ENCODE results near the gene JPH2. TPM values are rescaled to one million over a fixed set of nuclear protein-coding genes. Genes with fewer than 3 reads are reported as not detected.

Gene JPH2
- total RNA-seq, 2 experiments from 2014 or later: not detected

DNA sequence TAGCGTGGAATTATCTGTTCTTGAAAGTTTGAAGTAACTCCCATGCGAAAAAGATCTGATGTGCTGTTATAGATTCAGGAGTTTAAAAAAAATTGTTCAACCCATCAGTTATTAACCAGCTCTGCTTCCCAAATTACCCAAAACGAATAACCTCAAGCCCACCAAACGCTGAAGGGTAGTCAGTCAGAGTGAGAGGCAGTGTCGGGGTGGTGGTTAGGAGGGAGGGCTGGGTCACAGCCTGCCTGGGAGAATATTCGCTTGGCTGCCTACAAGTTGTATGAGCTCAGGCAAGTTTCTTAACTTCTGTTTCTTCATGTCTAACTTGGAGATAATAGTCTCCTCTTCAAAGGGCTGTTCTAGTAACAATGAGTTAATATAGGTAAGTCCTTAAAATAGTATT, 114.6 kb downstream of the JPH2 start:
- Histone ChIP-seq H3K36me3 (ENCODE audit: insufficient read depth, low read length) (no peaks in the 10 kb centered on the region), H3K27me3 (ENCODE audit: control insufficient read depth in 1 of 2, insufficient read depth in 2 of 2, low read length in 2 of 2) (no peaks in the 10 kb centered on the region), H3K9me3 (ENCODE audit: control insufficient read depth in 1 of 2, insufficient read depth in 1 of 2, low read length in 2 of 2) (no peaks in the 10 kb centered on the region), H3K4me3 (ENCODE audit: low read length) (no peak overlapping the region), H3K27ac (ENCODE audit: low read depth in 1 of 2, low read length in 2 of 2) (no peak overlapping the region), H3K4me1 (ENCODE audit: insufficient read depth, low read length) (peaks cover 82% of the 10 kb centered on the region)
- intact Hi-C loops (cut with DNase I, micrococcal nuclease): loop anchor here (5.0 to 10.0 kb wide), 2 partner anchors 105 to 228 kb away; no protein-coding TSS in a partner anchor
- Mint-ChIP-seq H3K27ac (peak overlapping the region; percentile 97), H3K27me3 (no peaks in the 10 kb centered on the region), H3K4me1 (ENCODE audit: low read depth) (peaks cover 85% of the 10 kb centered on the region), H3K4me3 (peak overlapping the region; percentile 53), H3K36me3 (ENCODE audit: low read depth) (no peaks in the 10 kb centered on the region), H3K9me3 (no peaks in the 10 kb centered on the region)
- peak in 1 of 14 experiments; percentile 8 for DNase-seq
- TF ChIP-seq, protein P1, sequence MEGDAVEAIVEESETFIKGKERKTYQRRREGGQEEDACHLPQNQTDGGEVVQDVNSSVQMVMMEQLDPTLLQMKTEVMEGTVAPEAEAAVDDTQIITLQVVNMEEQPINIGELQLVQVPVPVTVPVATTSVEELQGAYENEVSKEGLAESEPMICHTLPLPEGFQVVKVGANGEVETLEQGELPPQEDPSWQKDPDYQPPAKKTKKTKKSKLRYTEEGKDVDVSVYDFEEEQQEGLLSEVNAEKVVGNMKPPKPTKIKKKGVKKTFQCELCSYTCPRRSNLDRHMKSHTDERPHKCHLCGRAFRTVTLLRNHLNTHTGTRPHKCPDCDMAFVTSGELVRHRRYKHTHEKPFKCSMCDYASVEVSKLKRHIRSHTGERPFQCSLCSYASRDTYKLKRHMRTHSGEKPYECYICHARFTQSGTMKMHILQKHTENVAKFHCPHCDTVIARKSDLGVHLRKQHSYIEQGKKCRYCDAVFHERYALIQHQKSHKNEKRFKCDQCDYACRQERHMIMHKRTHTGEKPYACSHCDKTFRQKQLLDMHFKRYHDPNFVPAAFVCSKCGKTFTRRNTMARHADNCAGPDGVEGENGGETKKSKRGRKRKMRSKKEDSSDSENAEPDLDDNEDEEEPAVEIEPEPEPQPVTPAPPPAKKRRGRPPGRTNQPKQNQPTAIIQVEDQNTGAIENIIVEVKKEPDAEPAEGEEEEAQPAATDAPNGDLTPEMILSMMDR (IDR thresholded peaks at IDR 0.05): no peak
- no peak for ATAC-seq (ENCODE audit: poor library complexity)
- POLR2A ChIA-PET: interaction anchor here (0.6 to 1.2 kb wide), 3 partner anchors 13 to 1697 kb away, joined by 4 read pairs; no protein-coding TSS in a partner anchor
- CTCF ChIA-PET: no interaction called here

DNA sequence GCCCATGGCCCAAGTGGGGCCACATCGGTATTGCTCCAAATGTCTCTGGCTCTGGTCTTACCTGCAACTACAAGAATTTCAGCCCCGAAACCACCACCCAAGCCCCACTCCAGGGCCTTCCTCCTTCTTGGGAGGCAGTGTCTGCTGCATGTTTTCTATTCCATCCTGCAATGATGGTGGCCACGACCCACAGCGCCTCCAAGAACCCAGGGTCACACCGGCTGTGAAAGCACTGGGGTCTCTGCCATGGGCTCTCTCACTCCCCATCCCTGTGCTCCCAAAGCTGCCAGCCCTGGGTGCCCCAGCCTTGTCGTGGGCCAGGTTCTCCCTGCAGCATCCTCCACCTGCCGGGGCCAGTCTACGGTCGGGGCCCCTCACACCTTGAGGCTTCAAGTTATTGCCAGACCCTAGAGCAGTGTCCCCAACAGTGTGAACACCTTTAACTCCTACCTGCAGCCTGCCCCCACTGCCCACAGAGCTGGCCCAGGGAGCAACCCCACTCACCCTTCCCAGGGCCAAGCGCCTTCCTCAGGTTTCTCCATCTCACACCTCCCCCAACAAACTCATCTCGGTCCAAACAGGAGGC, 115.4 kb downstream of the JPH2 start:
- peak in 1 of 14 experiments; percentile 13 for DNase-seq
- POLR2A ChIA-PET: interaction anchor here (1.2 kb wide), 2 partner anchors 12 to 14 kb away, joined by 4 read pairs; no protein-coding TSS in a partner anchor
- intact Hi-C loops (cut with DNase I, micrococcal nuclease): loop anchor here (5.0 to 10.0 kb wide), 2 partner anchors 104 to 227 kb away; no protein-coding TSS in a partner anchor
- Histone ChIP-seq H3K27me3 (ENCODE audit: control insufficient read depth in 1 of 2, insufficient read depth in 2 of 2, low read length in 2 of 2) (no peaks in the 10 kb centered on the region), H3K9me3 (ENCODE audit: control insufficient read depth in 1 of 2, insufficient read depth in 1 of 2, low read length in 2 of 2) (no peaks in the 10 kb centered on the region), H3K36me3 (ENCODE audit: insufficient read depth, low read length) (no peaks in the 10 kb centered on the region), H3K27ac (ENCODE audit: low read depth in 1 of 2, low read length in 2 of 2) (peak overlapping the region in 1 of 2 donors; percentile 97), H3K4me1 (ENCODE audit: insufficient read depth, low read length) (peaks cover 89% of the 10 kb centered on the region), H3K4me3 (ENCODE audit: low read length) (no peak overlapping the region)
- H3K27me3 Mint-ChIP-seq: no peaks in the 10 kb centered on the region
- no peaks in the 10 kb centered on the region for H3K36me3 Mint-ChIP-seq (ENCODE audit: low read depth)
- ATAC-seq (ENCODE audit: poor library complexity): no peak
- peaks cover 92% of the 10 kb centered on the region for H3K4me1 Mint-ChIP-seq (ENCODE audit: low read depth)
- H3K4me3 Mint-ChIP-seq: peak overlapping the region; percentile 43
- H3K9me3 Mint-ChIP-seq: no peaks in the 10 kb centered on the region
- CTCF ChIA-PET: interaction anchor here (2.6 kb wide), 1 partner anchor 9 kb away, joined by 11 read pairs; no protein-coding TSS in a partner anchor
- H3K27ac Mint-ChIP-seq: peak overlapping the region; percentile 97
- TF ChIP-seq, protein P1 (IDR thresholded peaks at IDR 0.05): no peak

DNA sequence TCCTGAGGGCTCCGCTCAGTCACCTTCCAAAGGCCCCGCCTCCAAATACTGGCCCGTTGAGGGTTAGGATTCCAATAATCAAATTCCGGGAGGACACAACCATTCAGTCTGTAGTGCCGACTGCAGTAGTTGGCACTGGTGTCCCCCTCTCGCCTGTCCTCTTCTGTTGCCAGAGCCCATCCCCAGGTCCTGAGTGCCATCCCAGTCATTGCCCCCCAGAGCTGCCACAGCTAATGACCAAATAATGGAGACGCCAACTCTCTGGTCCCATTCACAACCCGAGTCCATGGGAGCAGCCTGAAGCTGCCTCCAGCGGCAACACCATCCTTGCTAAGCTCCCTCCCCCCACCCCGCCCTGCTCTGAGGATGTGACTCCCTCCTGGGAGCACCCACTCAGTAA, 115.9 kb downstream of the JPH2 start:
- Mint-ChIP-seq H3K9me3 (no peaks in the 10 kb centered on the region), H3K27me3 (no peaks in the 10 kb centered on the region), H3K4me3 (no peak overlapping the region), H3K4me1 (ENCODE audit: low read depth) (peaks cover 91% of the 10 kb centered on the region), H3K36me3 (ENCODE audit: low read depth) (no peaks in the 10 kb centered on the region), H3K27ac (peak overlapping the region; percentile 97)
- DNase-seq (peak in 1 of 14 experiments; percentile 22), ATAC-seq (ENCODE audit: poor library complexity) (no peak)
- H3K27me3 ChIP-seq (ENCODE audit: control insufficient read depth in 1 of 2, insufficient read depth in 2 of 2, low read length in 2 of 2): no peaks in the 10 kb centered on the region
- CTCF ChIA-PET: interaction anchor here (2.6 kb wide), 1 partner anchor 10 kb away, joined by 11 read pairs; no protein-coding TSS in a partner anchor
- no peaks in the 10 kb centered on the region for H3K36me3 ChIP-seq (ENCODE audit: insufficient read depth, low read length)
- H3K27ac ChIP-seq (ENCODE audit: low read depth in 1 of 2, low read length in 2 of 2): peak overlapping the region in 1 of 2 donors; percentile 97
- H3K4me1 ChIP-seq (ENCODE audit: insufficient read depth, low read length): peaks cover 95% of the 10 kb centered on the region
- H3K9me3 ChIP-seq (ENCODE audit: control insufficient read depth in 1 of 2, insufficient read depth in 1 of 2, low read length in 2 of 2): no peaks in the 10 kb centered on the region
- POLR2A ChIA-PET: interaction anchor here (0.9 to 2.2 kb wide), 3 partner anchors 8 to 614 kb away, joined by 4 to 27 read pairs (median 4); partner anchors contain the start of gene SRSF6
- TF ChIP-seq, protein P1 (IDR thresholded peaks at IDR 0.05): no peak
- no peak overlapping the region for H3K4me3 ChIP-seq (ENCODE audit: low read length)
- intact Hi-C loops (cut with DNase I, micrococcal nuclease): loop anchor here (5.0 to 10.0 kb wide), 2 partner anchors 104 to 226 kb away; no protein-coding TSS in a partner anchor

All from CD4-positive, alpha-beta T cell (primary cell).